Stimulated activated CD8-positive, alpha-beta memory T cell treated with anti-CD3 and anti-CD28 coated beads, Interleukin-4, amount 100 ng/mL, for 48 hours (primary cell): ENCODE results near the gene IL20RB.
"Not testable (repeated sequence)": the region's sequence is repeated elsewhere in the genome, so short reads cannot be mapped to it uniquely, and the experiment has no call there.

Experiments used
- DNase-seq: peaks from one replicate; pipeline ENCODE4 v3.0.0-alpha.2; 2020

IL20RB gene

GRCh38 chr3:136946978-136947377 is 10.8 kb upstream of the IL20RB start:
- no peak for DNase-seq

- DNase-seq = no peak
These were observed 10.3 kb upstream of the IL20RB start for GRCh38 chr3:136947477-136947876.

GRCh38 chr3:136949146-136949545 is 8.6 kb upstream of the IL20RB start:
- DNase-seq = no peak

GRCh38 chr3:136949708-136950107 is 8.1 kb upstream of the IL20RB start:
- no peak for DNase-seq

- DNase-seq = no peak
These were observed 7.2 kb upstream of the IL20RB start for GRCh38 chr3:136950623-136951022.

GRCh38 chr3:136952292-136952691 is 5.5 kb upstream of the IL20RB start:
- no peak for DNase-seq

GRCh38 chr3:136954251-136954650 is 3.5 kb upstream of the IL20RB start:
- no peak for DNase-seq

- no peak for DNase-seq
These were observed 2.6 kb upstream of the IL20RB start for GRCh38 chr3:136954980-136955780.

GRCh38 chr3:136955813-136956212 is 2.0 kb upstream of the IL20RB start:
- no peak for DNase-seq

- DNase-seq = no peak
These were observed 812 bp upstream of the IL20RB start for GRCh38 chr3:136956971-136957370.

- DNase-seq = no peak
These were observed 1.2 kb downstream of the IL20RB start for GRCh38 chr3:136958939-136959338.

- no peak for DNase-seq
These were observed 1.8 kb downstream of the IL20RB start for GRCh38 chr3:136959599-136959998.

GRCh38 chr3:136960838-136961836 is 3.4 kb downstream of the IL20RB start:
- no peak for DNase-seq

- DNase-seq = no peak
These were observed 5.1 kb downstream of the IL20RB start for GRCh38 chr3:136962927-136963326.

- not testable (repeated sequence) for DNase-seq
These were observed 11.8 kb downstream of the IL20RB start for GRCh38 chr3:136969539-136969938.

- no peak for DNase-seq
These were observed 15.6 kb downstream of the IL20RB start for GRCh38 chr3:136973352-136973751.

GRCh38 chr3:136974670-136975069 is 16.9 kb downstream of the IL20RB start:
- DNase-seq = no peak

- no peak for DNase-seq
These were observed 21.4 kb downstream of the IL20RB start for GRCh38 chr3:136979204-136979603.

GRCh38 chr3:136979684-136980083 is 21.9 kb downstream of the IL20RB start:
- no peak for DNase-seq

- DNase-seq = no peak
These were observed 24.2 kb downstream of the IL20RB start for GRCh38 chr3:136982033-136982432.

GRCh38 chr3:136982520-136983138 is 24.8 kb downstream of the IL20RB start:
- no peak for DNase-seq

- no peak for DNase-seq
These were observed 27.1 kb downstream of the IL20RB start for GRCh38 chr3:136984837-136985236.

- not testable (repeated sequence) for DNase-seq
These were observed 29.7 kb downstream of the IL20RB start for GRCh38 chr3:136987398-136987980.
